Measurements from ENCODE around the gene SMIM5.
"Not testable (repeated sequence)": the region's sequence is repeated elsewhere in the genome, so short reads cannot be mapped to it uniquely, and the experiment has no call there.

The SMIM5 gene

DNA sequence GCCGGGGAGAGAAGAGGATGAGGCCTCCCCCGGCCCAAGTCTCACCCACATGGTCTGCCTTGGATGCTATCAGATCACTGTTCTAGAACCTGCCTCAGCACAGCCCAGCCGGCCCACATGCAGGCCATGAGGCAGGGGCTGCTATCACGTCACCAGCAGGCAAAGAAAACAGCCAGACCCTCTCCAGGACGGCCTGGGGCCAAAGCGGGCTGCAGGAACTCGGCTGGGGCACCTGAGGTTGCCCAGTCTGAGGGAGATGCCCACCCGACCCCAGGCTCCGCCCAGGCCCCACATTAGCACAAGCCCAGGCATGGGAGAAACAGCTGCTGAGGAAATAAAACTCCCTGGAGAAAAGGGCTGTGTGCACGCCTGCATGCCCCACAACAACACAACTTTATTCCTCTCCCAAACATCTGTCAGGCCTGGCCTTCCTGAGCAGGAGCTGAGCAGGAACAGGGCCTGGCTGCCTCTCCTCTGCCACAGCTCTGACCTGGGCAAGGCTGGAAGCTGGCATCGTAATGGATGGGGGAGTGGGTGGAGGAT, 6.7 kb upstream of the SMIM5 start:
- no peak for DNase-seq

DNA sequence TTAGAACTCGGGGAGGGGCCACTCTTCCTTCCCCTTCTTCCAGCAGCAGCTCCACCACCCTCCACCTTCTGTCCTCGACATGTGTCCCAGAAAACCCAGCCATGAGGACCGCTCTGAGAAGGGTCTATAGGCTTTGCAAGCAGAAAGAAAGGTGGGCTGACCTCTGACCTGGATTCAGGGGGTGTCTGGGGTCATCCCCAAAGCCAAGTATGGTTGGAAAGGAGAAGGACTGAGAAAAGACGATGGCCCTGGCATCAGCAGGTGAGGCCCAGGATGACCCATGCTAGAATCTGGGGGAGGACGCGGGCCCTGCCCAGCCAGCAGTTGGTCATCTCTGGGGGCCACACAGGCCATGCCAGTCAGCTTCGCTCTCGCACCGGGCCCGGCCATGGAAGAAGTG, 6.1 kb upstream of the SMIM5 start:
- no peak for DNase-seq

DNA sequence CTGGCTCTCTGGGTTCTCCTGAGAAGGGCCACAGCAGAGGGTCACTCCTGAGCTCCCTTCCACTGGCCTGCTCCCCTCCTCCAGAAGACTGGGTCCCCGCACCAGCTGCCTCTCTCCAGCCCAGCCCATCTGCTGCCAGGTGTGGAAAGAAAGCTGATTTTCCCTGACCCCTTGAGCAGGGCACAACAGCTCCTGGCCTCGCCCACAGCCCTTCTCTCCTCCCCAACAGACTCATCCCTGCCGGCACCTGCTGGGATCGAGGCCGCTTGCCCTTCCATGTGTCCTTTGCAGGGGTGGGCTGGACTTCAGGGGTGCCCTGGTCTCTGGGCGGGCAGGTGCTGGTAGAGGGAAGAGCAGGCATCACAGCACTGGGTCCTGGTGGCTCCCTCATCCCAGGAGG, 4.8 kb upstream of the SMIM5 start:
- DNase-seq = no peak

DNA sequence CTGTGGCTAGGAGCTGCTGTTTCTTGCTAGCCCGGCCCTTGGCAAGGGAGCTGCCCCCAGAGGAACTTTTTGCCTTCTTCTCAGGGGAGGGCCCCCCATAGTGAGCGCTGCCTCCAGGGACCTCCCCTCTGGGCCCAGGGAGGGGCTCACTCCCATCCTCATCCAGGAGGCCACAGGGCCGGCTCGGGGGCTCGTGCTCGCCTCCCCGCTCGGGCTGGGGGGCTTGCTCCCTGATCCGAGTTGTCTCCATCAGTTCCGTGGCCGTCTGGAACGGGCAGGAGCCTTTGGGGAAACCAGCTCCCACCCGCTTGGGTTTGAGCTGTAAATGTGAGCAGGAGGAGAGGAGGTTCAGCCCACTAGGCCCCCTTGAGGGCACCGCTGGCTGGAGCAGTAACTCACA, 4.1 kb upstream of the SMIM5 start:
- DNase-seq = no peak

DNA sequence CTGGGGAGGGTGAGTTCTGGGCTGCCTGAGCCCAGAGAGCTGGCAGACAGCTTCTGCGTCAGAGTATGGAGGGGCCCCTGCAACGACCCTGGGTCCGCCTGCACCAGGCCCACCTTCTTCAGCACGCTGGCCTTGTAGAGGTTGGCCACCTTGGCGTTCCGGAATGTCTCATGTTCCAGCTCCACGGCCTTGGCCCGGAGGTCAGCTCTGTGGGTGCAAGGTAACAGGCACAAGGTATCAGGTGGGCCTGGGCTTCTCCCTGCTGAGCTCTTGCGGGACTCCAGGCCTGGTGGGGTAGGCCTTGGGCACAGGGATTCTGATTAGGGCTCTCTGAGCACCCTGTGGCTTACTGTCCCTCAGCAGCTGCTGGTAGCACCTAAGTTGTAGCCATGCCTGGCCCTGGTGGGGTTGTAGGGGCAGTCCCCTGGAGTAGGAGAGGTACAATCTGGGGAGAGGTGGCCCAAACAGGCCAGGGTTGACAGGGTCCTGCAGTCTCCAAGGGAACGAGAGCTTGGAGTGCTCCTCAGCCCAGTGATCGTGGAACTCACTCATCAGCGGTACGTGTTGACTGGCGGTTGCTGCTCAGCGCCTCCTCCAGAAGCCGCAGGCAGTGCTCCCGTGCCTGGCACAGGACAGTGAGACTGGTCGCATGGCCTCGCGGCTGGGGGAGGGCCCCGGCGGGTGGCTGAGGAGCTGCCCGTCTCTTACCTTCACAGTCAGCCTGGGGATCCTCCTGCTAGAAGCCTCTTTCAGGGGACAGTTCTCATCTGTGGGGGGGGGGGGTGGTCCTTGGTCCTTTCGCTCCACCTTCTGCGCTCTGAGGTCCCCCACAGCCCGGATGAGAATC, 2.9 kb upstream of the SMIM5 start:
- no peak for DNase-seq

DNA sequence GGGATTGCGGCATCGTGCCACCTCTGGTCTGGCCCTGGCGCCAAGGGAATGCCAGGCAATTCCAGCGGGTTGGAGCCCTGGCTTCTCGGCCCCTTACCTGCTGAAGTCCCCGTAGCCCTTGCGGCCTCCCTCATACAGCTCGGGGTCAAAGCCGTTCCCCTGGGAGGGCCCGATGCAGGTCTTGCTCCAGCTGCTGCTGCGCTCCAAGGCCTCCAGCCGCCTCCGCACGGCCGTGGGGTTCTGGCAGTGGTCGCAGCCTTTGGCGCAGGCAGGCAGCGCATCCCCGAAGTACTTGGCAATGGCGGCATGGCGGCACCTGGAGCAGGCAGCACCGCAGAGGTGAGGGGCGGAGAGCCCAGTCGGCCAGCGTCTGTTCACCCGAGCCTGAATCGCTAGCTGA, 1.9 kb upstream of the SMIM5 start:
- no peak for DNase-seq

DNA sequence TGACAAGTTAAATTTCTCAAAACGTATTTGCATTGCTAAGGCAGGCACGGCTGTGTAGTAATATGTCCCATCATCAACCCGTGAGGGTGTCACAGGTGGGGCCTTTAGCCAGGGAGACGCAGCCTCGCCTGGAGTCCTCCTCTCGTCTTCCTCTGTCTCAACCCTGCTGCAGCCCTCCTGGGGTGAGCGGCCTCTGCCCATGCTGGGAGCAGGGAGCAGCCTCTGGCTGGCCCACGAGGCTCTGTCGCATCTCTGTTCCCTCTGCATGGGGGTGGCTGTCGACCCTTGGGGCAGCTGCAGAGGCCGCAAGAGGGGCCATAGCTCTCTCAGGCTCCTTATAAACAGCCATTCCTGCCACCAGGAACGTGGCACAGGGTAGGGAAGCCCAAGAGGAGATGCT, 806 bp upstream of the SMIM5 start:
- no peak for DNase-seq

DNA sequence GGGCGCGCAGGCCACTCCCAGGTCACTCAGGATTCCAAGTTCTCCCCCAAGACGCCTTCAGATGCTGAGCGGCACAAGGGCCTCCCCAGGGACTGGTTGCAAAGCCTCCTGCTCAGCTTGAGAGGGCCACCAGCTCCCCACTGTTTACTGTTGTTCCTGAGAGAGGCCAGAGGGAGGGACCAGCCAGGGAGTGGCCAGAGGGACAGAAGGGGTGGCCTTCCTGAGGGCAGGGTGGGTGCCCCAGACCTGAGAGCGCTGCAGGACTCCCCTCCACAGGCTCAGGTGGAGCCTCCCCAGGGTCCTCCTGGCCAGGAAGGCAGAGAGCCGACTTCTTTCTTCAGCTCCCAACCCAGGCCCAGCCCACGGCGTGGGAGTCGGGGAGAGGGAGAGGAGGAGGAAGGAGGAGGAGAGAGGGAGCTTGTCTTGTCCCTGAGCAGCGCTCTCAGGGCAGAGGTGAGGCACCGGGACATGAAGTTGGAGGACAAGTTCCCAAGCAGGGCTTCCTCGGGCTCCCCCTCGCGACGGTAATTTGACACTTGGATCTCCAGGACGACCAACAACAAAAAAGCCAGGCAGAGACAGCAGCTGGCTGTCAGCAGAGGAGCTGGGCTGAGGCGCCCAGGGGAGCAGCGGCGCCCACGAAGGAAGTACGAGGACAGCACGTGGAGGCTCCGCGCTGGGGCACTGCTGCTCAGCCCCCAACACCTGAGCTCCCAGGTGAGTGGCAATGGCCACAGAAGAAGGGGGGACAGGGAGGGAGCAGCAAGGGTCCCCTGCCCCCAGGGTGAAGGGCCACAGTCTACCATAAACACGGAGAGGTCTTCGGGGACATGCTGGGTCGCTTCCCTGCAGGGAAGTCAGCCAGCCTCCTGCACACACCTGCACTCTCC, 497 bp downstream of the SMIM5 start:
- DNase-seq = peak; percentile 53 to 59

DNA sequence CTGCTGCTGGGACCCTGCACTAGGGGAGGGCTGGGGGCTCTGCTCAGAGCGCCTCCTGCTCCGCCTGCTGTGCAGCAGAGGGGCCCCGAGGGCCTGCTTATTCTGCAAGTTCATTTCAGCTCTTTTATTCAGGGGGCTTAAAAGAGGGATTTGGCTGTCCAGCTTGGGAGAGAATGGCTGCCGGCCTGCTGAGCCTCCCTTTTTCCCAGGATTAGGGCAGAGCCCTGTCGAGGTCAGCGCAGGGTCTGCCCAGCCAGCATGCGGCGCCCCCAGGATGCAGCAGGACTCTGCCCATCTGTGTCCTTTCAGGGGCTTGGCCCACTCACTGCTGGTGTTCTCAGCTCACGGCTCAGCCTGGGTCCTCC, 1.1 kb downstream of the SMIM5 start:
- DNase-seq = no peak

DNA sequence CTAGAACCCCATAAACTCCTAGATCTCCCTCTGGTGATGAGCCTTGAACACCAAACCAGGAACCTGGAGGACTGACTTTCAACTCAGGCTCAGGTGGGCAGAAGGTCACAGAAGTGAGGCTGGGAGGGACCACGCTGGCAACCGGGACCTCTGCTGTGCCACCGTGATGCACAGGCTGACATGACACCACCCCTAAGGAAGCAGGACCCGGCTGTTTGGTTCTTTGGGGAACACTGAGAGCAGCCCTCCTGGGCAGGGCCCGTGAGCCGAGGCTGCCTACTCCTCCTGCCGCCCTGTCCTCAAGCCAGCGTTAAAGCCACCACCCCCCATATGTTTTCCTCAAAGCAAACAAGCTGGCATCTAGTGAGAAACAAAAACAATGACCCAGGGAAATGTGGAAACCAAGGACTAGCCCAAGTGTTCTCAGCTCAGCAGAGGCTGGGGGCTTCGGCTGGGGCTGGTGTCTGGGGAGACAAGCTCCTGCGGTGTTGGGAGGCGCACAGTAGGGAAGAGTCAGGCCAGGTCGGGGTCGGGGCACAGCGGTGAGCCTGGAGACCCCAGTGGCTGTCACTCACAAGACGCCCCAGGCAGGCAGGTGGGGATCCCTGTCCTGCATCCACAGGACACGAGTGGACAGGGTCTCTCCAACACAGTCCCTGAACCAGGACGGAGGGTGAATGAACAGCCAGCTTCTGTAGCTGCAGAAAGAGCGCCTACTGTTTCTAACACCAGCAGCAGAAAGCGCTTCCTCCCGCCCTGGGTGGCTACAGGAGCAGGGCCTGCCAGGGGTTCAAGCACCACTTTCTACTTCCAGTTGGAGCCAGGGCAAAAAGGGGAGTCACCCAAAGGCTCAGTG, 1.7 kb downstream of the SMIM5 start:
- no peak for DNase-seq

DNA sequence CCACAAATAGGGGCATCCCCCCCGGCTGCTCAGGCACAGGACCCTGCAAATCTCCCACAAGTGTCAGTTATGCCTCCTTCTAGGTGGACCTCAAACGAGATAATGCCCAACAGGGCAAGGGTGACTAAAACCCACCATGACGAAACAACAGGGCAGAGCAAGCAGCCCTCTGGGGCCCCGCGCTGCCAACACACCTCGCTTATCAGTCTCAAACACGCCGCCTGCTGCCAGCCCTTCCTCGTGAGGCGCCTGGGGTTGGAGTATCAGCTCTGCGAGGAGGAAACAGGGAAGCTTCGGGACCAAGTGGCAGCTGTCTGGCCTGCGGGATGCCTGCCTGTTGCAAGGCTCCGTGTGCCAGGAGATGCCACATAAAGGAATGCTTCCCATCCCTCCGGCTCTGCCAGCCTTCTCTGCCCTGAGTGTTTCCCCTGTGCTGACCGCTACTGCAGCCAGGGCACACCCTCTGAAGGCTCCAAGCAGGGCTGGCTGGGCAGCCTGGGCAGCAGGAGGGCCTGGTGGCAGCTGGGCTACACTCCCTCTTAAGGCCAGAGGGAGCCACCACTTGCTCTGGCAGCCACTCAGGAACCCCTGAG, 2.5 kb downstream of the SMIM5 start:
- DNase-seq = no peak

DNA sequence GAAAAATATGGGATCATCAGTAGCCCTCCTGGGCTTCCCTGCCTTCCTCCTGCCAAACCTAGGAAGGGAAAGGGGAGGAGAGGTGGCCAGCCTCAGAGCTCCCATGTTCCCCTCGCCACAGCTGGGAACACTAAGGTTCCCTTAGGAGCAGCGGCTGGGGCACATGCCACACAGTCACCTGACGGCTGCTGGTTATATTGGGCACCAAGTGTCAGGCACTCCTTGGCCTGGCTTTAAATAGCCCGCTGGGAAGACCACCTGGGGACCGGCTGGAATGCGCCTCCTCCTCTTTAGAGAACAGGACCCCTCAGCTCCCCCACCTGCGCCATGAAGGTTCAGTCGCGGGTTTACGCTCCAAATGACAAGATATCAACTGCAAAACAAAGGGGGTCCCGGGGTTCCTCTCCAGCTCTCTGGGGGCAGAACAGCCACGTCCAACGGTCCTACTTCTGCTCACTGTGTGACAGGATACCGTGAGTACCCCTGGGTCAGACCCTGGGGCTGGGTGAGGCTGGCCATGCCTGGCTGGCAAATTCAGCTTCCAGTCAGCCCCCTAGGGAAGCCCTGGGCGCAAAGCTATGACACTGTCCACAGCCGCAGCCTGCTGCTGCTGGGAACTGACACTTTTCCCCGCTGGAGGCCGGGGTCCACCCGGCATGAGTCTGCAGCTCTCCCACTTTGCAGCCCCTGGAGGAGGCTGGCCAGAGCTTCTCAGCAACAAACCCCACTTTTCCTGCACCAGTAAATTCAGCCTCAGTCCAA, 3.3 kb downstream of the SMIM5 start:
- DNase-seq = no peak

DNA sequence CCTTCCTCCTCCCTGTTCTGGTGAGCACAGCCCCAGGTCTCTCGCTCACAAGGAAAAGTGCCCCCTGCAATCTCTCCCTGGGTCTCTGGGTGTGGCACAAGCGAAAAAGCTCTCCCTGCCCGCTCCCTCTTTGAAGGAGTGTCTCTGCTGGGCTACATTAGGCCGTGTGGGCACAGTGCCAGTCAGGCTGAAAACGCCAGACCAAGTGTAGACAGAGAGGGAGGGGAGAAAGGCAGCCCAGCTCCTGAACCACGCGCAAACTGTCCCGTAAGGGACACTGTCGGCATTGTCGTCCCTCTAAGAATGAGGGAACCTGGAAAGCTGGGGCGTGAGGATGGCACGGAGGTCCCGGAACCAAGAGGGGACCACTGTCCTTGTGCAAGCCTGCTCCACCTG, 3.9 kb downstream of the SMIM5 start:
- no peak for DNase-seq

DNA sequence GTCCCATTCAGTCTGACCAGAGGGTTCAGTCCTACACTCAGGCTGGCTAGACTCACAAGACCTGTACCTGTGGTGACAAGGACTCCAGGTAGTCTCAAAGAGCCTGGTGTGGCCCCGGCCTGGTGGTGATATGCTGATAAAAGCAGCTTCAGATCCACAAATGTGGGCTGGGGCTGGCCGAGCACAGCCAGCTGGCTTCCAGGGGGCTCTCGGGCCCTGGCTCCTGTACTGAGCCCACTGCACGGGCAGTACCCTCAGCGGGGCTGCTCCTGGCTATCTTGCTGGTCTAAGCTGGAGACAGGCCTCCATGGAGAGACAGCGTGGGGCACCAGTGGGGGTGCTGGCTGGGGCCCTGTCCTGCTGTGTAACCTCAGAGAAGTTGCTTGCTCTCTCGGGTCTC, 4.3 kb downstream of the SMIM5 start:
- DNase-seq = no peak

DNA sequence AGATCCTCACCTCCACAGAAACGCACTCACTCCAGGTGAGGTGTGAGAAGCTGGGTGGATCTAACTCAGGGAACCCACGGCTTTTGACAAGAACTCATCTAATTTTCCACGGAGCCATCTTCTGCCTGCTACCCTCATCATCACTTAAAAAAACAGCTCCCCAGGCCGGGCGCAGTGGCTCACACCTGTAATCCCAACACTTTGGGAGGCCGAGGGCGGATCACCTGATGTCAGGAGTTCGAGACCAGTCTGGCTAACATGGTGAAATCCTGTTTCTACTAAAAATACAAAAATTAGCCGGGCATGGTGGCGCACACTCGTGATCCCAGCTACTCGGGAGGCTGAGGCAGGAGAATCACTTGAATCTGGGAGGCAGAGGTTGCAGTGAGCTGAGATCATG, 4.8 kb downstream of the SMIM5 start:
- not testable (repeated sequence) for DNase-seq

DNA sequence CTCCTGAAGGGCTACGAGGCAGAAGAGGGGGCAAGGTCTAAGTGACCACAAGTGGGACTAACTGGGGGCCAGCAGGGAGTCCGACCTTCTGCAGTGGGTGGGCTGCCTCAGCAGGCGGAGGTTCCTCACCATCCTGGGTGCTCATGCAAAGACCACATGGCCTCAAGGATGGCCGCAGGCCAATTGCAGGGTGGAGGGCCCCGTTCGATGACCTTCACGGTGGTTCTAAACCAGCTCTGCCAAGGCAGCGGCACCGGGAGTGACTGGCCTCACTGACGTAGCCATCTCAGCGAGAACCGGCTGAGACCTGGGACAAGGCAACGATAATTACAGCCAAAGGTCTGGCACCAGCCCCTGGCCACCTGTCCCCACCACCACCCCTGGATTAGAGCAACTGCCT, 5.7 kb downstream of the SMIM5 start:
- DNase-seq = no peak

DNA sequence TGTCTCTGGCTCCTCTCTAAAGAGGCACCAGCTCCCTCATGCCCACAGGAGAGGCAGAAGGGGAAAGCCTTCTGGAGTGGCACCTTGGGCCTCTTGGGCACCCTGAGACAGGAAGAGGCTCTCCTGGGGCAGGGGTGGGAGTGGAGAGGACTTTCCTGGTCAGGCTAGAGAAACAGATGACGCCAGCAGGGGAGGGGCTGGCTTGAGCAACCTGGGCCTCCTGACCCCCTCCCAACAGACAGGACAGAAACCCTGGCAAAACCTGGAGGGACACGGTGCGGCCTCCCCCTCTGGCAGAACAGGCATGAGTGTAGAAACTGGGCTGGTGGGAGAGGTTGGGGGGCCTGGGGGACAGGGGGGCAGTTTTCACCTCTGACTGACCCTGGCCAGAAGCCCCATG, 6.1 kb downstream of the SMIM5 start:
- no peak for DNase-seq

DNA sequence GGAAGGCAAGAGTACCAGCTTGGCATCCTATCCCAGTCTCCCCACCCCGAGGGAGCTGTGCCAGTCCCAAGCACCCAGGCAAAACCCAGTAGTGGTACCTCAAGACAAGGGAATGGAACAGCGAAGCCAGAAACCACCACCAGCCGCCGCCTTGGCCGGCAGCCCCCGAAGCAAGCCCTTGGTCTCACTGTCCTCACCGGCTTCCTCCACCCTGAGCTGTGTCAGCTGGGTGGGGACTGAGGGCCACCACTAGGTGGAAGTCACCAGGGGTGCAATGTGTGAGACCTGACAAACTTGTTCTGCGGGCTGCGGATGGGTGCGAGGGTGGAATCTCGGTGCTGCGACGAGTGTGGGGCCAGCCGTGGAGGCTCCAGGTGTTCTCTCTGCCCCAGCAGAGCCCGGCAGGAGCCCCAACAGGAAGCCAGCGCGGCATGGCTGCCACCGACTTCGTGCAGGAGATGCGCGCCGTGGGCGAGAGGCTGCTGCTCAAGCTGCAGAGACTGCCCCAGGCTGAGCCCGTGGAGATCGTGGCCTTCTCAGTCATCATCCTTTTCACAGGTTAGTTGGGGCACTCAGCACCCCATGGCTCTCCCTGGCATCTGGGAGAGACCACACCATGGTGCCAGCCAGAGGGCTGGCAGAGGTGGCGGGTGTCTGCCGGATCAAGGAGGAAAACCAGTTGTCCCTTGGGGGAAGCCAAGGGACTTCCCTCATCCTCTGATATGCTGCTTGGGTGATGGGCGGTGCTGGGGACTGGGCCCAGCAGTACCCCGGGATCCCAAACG, 6.7 kb downstream of the SMIM5 start:
- DNase-seq = no peak

DNA sequence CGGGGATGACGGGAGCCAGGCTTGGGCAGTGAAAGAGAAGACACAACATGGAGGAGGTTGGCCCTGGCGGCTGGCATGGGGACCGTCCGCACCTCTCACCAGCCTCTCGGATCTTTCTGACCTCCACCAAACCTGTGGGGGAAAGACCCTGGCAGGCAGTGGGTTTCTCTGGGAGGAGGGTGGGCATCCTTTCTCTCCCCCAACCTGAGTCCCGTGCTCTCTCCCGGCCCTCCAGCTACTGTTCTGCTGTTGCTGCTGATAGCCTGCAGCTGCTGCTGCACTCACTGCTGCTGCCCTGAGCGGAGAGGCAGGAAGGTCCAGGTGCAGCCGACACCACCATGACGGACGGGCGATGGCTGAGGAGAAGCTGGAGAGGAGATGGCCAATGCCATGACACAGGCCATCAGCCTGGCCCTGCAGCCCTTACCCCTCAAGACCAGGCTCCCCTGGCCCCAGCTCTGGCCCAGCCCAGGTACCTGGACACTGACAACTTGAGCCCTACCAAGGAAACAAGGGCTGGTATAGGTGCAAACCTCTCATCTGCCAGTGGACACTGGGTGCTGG, 7.4 kb downstream of the SMIM5 start:
- DNase-seq = no peak

DNA sequence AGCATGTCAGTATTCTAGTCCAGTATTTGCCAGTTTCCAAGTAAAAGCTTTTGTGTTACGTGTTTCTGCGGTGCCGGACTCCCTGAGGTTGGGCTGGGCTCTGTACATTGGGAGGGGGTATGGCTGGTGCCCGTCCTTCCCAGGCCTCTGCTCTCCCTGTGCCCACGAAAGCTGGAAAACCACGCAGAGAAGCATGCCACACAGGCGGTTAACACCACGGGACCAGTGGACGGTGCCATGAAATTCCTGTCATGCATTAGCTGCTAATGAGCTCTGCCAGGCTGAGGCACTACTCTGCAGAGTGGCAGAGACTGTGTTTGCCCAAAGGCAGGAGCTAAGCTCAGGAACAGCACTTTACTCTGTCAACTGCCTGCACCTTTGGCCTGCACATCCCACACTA, 8.1 kb downstream of the SMIM5 start:
- DNase-seq = no peak
